Glutamatergic neuron (in vitro differentiated cells): ENCODE data around the gene FBXW12. TPM values are rescaled to one million over a fixed set of nuclear protein-coding genes. Genes with fewer than 3 reads are reported as not detected.

Experiments used
- DNase-seq: peaks from one replicate; pipeline ENCODE4 v3.0.0; 2022
- H3K27ac Mint-ChIP-seq: one replicate; pipeline ENCODE4 v1.8.0; 2020; ENCODE audit warnings: mild to moderate bottlenecking, mixed read lengths, inconsistent platforms; ENCODE audit not compliant: unreplicated experiment
- H3K27me3 Mint-ChIP-seq: one replicate; pipeline ENCODE4 v1.8.0; 2020; ENCODE audit warnings: mild to moderate bottlenecking, moderate library complexity, mixed read lengths, inconsistent platforms; ENCODE audit not compliant: unreplicated experiment
- H3K36me3 Mint-ChIP-seq: one replicate; pipeline ENCODE4 v1.8.0; 2020; ENCODE audit warnings: mild to moderate bottlenecking, mixed read lengths, inconsistent platforms; ENCODE audit not compliant: unreplicated experiment
- H3K4me1 Mint-ChIP-seq: one replicate; pipeline ENCODE4 v1.8.0; 2020; ENCODE audit warnings: mild to moderate bottlenecking, low read depth, mixed read lengths, inconsistent platforms; ENCODE audit not compliant: unreplicated experiment
- H3K4me3 Mint-ChIP-seq: one replicate; pipeline ENCODE4 v1.8.0; 2020; ENCODE audit warnings: mild to moderate bottlenecking, mixed read lengths, inconsistent platforms; ENCODE audit not compliant: unreplicated experiment
- H3K9me3 Mint-ChIP-seq: one replicate; pipeline ENCODE4 v1.8.0; 2020; ENCODE audit warnings: mild to moderate bottlenecking, moderate library complexity, mixed read lengths, inconsistent platforms; ENCODE audit not compliant: unreplicated experiment
- CTCF ChIP-seq: fragments of 200-600 bp; sonication (generic); IDR thresholded peaks from one replicate; pipeline ENCODE4 v1.5.0; 2021; ENCODE audit not compliant: partially characterized antibody, unreplicated experiment
- total RNA-seq: library from RNA; stranded (reverse); fragmentation: NEBNext Ultra II Directional; extraction: Animal tissue kit (Norgen Biotek cat#: 25700); gene quantifications from one replicate; pipeline ENCODE4 v1.2.1, GENCODE V29; 2021; ENCODE audit not compliant: unreplicated experiment

Gene FBXW12
- total RNA-seq, 1 donor from 2014 or later, result 0.66 TPM

GRCh38 chr3:48435774-48436476, 63.9 kb downstream of the FBXW12 start:
- H3K9me3 Mint-ChIP-seq, result peaks cover 10% of the 10 kb centered on the region
- TF ChIP-seq CTCF, result peak; percentile 96
- H3K27ac Mint-ChIP-seq, result no peak overlapping the region
- H3K27me3 Mint-ChIP-seq, result peaks cover 2% of the 10 kb centered on the region
- H3K4me3 Mint-ChIP-seq, result no peak overlapping the region
- DNase-seq, result peak; percentile 89
- H3K36me3 Mint-ChIP-seq, result no peaks in the 10 kb centered on the region
- H3K4me1 Mint-ChIP-seq, result peaks cover 2% of the 10 kb centered on the region

GRCh38 chr3:48436477-48436787, 64.4 kb downstream of the FBXW12 start:
- no peak for TF ChIP-seq CTCF
- Mint-ChIP-seq H3K27me3 (no peaks in the 10 kb centered on the region), H3K4me1 (peaks cover 3% of the 10 kb centered on the region), H3K9me3 (peaks cover 10% of the 10 kb centered on the region), H3K27ac (no peak overlapping the region), H3K36me3 (no peaks in the 10 kb centered on the region), H3K4me3 (no peak overlapping the region)
- DNase-seq, result no peak

DNA sequence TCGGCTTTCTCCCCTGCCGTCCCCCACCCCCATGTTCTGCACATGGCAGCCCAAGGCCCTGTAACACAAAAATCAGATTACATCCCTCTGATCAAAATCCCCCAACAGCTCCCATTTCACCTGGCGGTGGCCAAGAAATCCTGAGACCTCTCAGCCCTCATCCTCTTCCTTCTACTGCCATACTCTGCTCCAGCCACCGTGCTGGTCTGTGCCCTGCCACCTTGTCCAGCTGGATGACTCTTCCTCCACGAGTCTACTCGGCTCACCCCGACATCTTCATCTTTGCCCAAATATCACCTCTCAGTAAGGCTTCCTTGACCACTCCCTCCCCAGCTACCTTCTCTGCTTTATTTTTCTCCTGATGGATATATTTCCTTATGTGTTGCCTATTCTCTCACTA, 64.8 kb downstream of the FBXW12 start:
- no peak overlapping the region for H3K4me3 Mint-ChIP-seq

GRCh38 chr3:48437812-48438211, 65.8 kb downstream of the FBXW12 start:
- Mint-ChIP-seq H3K4me3 (no peak overlapping the region), H3K36me3 (no peaks in the 10 kb centered on the region), H3K9me3 (peaks cover 8% of the 10 kb centered on the region), H3K27me3 (no peaks in the 10 kb centered on the region), H3K27ac (no peak overlapping the region), H3K4me1 (peaks cover 4% of the 10 kb centered on the region)
- DNase-seq, result no peak
- TF ChIP-seq CTCF, result no peak

More for the DNA sequence above, 64.8 kb downstream of the FBXW12 start:
- Mint-ChIP-seq H3K36me3 (no peaks in the 10 kb centered on the region), H3K27me3 (no peaks in the 10 kb centered on the region), H3K4me1 (peaks cover 4% of the 10 kb centered on the region), H3K27ac (no peak overlapping the region), H3K9me3 (peaks cover 8% of the 10 kb centered on the region)
- DNase-seq, result no peak
- no peak for TF ChIP-seq CTCF

GRCh38 chr3:48439820-48440589, 68.0 kb downstream of the FBXW12 start, which contains the start of the genes CCDC51 and TMA7:
Gene CCDC51 (minus strand): TSS chr3:48440119. CDS start chr3:48435128, 4,991 bp downstream.
Gene TMA7 (plus strand): TSS chr3:48440257. CDS start chr3:48440297, 40 bp downstream.
- H3K9me3 Mint-ChIP-seq, result peaks cover 6% of the 10 kb centered on the region
- peak within 1 kb of the TSS; percentile 100 for H3K4me3 Mint-ChIP-seq
- DNase-seq, result peak; percentile 98
- H3K36me3 Mint-ChIP-seq, result no peaks in the 10 kb centered on the region
- H3K4me1 Mint-ChIP-seq, result peaks cover 4% of the 10 kb centered on the region
- no peaks in the 10 kb centered on the region for H3K27me3 Mint-ChIP-seq
- peak within 1 kb of the TSS; percentile 86 for H3K27ac Mint-ChIP-seq
- no peak for TF ChIP-seq CTCF
